ENCODE results near the gene PEX5. TPM values are rescaled to one million over a fixed set of nuclear protein-coding genes. Genes with fewer than 3 reads are reported as not detected.

Gene PEX5
- total RNA-seq, 1 donor from 2014 or later = 33.5 TPM

GRCh38 chr12:7217475-7218069 lies 28.1 kb downstream of the PEX5 start:
- Histone ChIP-seq H3K4me3 (no peak overlapping the region), H3K27ac (replicated peaks) (no peak overlapping the region), H3K36me3 (peaks cover 3% of the 10 kb centered on the region), H3K4me1 (no peaks in the 10 kb centered on the region), H3K9me3 (replicated peaks) (peaks cover 7% of the 10 kb centered on the region), H3K27me3 (ENCODE audit: low read depth) (no peaks in the 10 kb centered on the region)
- no peak for TF ChIP-seq CTCF (IDR thresholded peaks at IDR 0.05; ENCODE audit: borderline replicate concordance)
- intact Hi-C loops (cut with micrococcal nuclease) = no loop called here
- no peak for DNase-seq

- Histone ChIP-seq H3K27ac (replicated peaks) (no peak overlapping the region), H3K36me3 (no peaks in the 10 kb centered on the region), H3K4me3 (no peak overlapping the region), H3K4me1 (no peaks in the 10 kb centered on the region), H3K27me3 (ENCODE audit: low read depth) (no peaks in the 10 kb centered on the region), H3K9me3 (replicated peaks) (no peaks in the 10 kb centered on the region)
- peak; percentile 44 for DNase-seq
- peak; percentile 87 for TF ChIP-seq CTCF (IDR thresholded peaks at IDR 0.05; ENCODE audit: borderline replicate concordance)
- intact Hi-C loops (cut with micrococcal nuclease) = loop anchor here (5.0 to 10.0 kb wide), 2 partner anchors 245 to 423 kb away; no protein-coding TSS in a partner anchor
Measured at GRCh38 chr12:7219599-7220243, 30.2 kb downstream of the PEX5 start.

GRCh38 chr12:7221486-7221885 lies 32.0 kb downstream of the PEX5 start:
- intact Hi-C loops (cut with micrococcal nuclease) = loop anchor here (5.0 to 10.0 kb wide), 2 partner anchors 243 to 421 kb away; no protein-coding TSS in a partner anchor
- Histone ChIP-seq H3K4me3 (no peak overlapping the region), H3K36me3 (no peaks in the 10 kb centered on the region), H3K4me1 (no peaks in the 10 kb centered on the region), H3K9me3 (replicated peaks) (no peaks in the 10 kb centered on the region), H3K27ac (replicated peaks) (no peak overlapping the region), H3K27me3 (ENCODE audit: low read depth) (no peaks in the 10 kb centered on the region)
- no peak for DNase-seq
- TF ChIP-seq CTCF (IDR thresholded peaks at IDR 0.05; ENCODE audit: borderline replicate concordance) = no peak

GRCh38 chr12:7229741-7230140 lies 40.3 kb downstream of the PEX5 start:
- peaks cover 15% of the 10 kb centered on the region for H3K9me3 ChIP-seq (replicated peaks)
- intact Hi-C loops (cut with micrococcal nuclease) = loop anchor here (10.0 kb wide), 1 partner anchor 235 kb away; no protein-coding TSS in a partner anchor
- no peaks in the 10 kb centered on the region for H3K4me1 ChIP-seq
- peaks cover 17% of the 10 kb centered on the region for H3K27me3 ChIP-seq (ENCODE audit: low read depth)
- H3K4me3 ChIP-seq = no peak overlapping the region
- no peak for TF ChIP-seq CTCF (IDR thresholded peaks at IDR 0.05; ENCODE audit: borderline replicate concordance)
- no peak overlapping the region for H3K27ac ChIP-seq (replicated peaks)
- H3K36me3 ChIP-seq = no peaks in the 10 kb centered on the region
- DNase-seq = no peak

GRCh38 chr12:7241404-7242005 lies 52.0 kb downstream of the PEX5 start:
- Histone ChIP-seq H3K4me1 (no peaks in the 10 kb centered on the region), H3K27me3 (ENCODE audit: low read depth) (peaks cover 16% of the 10 kb centered on the region), H3K9me3 (replicated peaks) (peaks cover 24% of the 10 kb centered on the region), H3K27ac (replicated peaks) (no peak overlapping the region), H3K36me3 (no peaks in the 10 kb centered on the region), H3K4me3 (no peak overlapping the region)
- intact Hi-C loops (cut with micrococcal nuclease) = no loop called here
- no peak for TF ChIP-seq CTCF (IDR thresholded peaks at IDR 0.05; ENCODE audit: borderline replicate concordance)
- no peak for DNase-seq
